Adrenal gland (tissue), 12 donors: Measurements from ENCODE around the gene TSPAN10. TPM values are rescaled to one million over a fixed set of nuclear protein-coding genes. Genes with fewer than 3 reads are reported as not detected.

Experiments
- DNase-seq, 7 donors: peaks; one replicate each; pipeline ENCODE4 v3.0.0-alpha.2; 2019 to 2020
- H3K27ac ChIP-seq, 5 donors: fragments of 200-600 bp; sonication (generic) in 4 of 5; 1 replicate in 3 of 5; 2 replicates in 2 of 5; pipeline versions ENCODE4 v1.5.1 to v1.8.0; 2016 to 2020; ENCODE audit warnings: mild to moderate bottlenecking in 1 of 5
- H3K27me3 ChIP-seq: fragments of 200-600 bp; 2 replicates; pipeline ENCODE4 v1.8.0; 2021
- H3K36me3 ChIP-seq, 2 donors: fragments of 200-600 bp; replicated peaks in 1 of 2; 1 replicate in 1 of 2; 2 replicates in 1 of 2; pipeline versions ENCODE4 v1.5.1 to v1.8.0; 2018 to 2022
- H3K4me1 ChIP-seq, 2 donors: fragments of 200-600 bp; replicated peaks in 1 of 2; 1 replicate in 1 of 2; 2 replicates in 1 of 2; pipeline versions ENCODE4 v1.5.1 to v1.8.0; 2018 to 2021
- H3K4me3 ChIP-seq, 4 donors: fragments of 200-600 bp; sonication (generic) in 3 of 4; one replicate each; pipeline ENCODE4 v1.5.1; 2016 to 2018
- H3K9me3 ChIP-seq, 3 donors: fragments of 200-600 bp; sonication (generic) in 1 of 3; replicated peaks in 1 of 3; 1 replicate in 2 of 3; 2 replicates in 1 of 3; pipeline versions ENCODE4 v1.5.1 to v1.8.0; 2016 to 2021
- POLR2A ChIP-seq, 2 donors: fragments of 450-650 bp; IDR thresholded peaks; one replicate each; pipeline ENCODE4 v1.6.1; 2017; ENCODE audit warnings: antibody characterized with exemption in 2 of 2, mild to moderate bottlenecking in 2 of 2, moderate library complexity in 1 of 2
- WGBS, 4 donors: extraction: QIAGEN DNeasy Blood & Tissue Kit in 2 of 4; methylation state at CpG; one replicate each; pipeline versions ENCODE4 v1.1.5 to v1.1.7; 2013 to 2017; 5-methylcytosine and 5-hydroxymethylcytosine counted together
- intact Hi-C, 2 donors: fragments of 100-400 bp; cut with DNase I; formaldehyde crosslinking; loops; one replicate each; pipeline versions ENCODE4 v1.14.1 to v1.15.0; 2022 to 2023
- polyA plus RNA-seq, 3 donors: library from polyadenylated mRNA; stranded (reverse); fragments of 200-250 nt in 2 of 3; fragments of 350-450 nt in 1 of 3; fragmentation: Illumina TruSeq in 1 of 3; extraction: RNeasy Lipid Tissue Mini Kit (QIAGEN cat#74804) in 1 of 3; gene quantifications; one replicate each; pipeline ENCODE4 v1.2.3, GENCODE V29; 2013 to 2014
- total RNA-seq, 9 donors: library from RNA; depleted of rRNA in 4 of 9; stranded (reverse); fragments of >200 nt in 4 of 9; fragments of 120-200 nt in 1 of 9; fragmentation: NEBNext Ultra II Directional in 1 of 9; extraction: Animal tissue kit (Norgen Biotek cat#: 25700) in 1 of 9; gene quantifications; one replicate each; pipeline versions ENCODE4 v1.1.0 to v1.2.4, GENCODE V29; 2013 to 2023
- TF ChIP-seq, protein P1 (sequence below), 6 experiments: fragments of 450-650 bp in 4 of 6; fragments of 200-600 bp in 2 of 6; sonication (generic) in 1 of 6; IDR thresholded peaks; 1 replicate in 5 of 6; 2 replicates in 1 of 6; pipeline versions ENCODE4 v1.5.1 to v1.8.0; 2016 to 2021; ENCODE audit warnings: antibody characterized with exemption in 6 of 6, mild to moderate bottlenecking in 2 of 6, moderate library complexity in 1 of 6
- donor health status: healthy with polysubstance abuse.
- donor health status: Bipolar disorder and iron deficiency.
- donor health status: DM: yes; HTN: yes; CAD: no.
- donor health status: DM: no; HTN: no; CAD: no.
- donor health status: DM: no; HTN: no; CAD: no.
- donor health status: DM: yes; HTN: yes; CAD: no.

TSPAN10 gene
- total and polyA plus RNA-seq, 12 donors: 0.18 to 5.9 (median 2.1) TPM

DNA sequence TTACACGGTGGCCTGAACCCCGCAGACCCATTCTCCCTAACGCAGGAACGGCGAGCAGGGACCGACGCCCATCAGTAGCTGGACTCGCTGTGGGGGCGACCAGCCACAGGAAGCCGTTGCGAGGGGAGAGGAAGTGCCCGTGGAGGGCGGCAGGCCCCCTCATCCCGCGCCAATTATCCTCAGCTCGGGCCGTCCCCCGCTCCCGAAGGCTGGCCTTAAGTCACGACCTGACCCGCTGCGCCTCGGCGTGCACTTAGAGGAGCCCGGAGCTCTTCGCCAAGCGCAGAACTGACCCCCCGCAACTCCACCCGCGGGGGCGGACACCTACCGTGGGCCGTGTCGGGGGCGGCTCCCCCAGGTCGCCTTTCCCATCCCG is 46.2 kb downstream of the TSPAN10 start:
- WGBS, 4 donors: 0 to 1% (median 0%) methylated on average over 5 to 37 of the region's 37 CpGs; no CpG with 5 or more reads in 1 of the 4 donors
- peaks cover 0 to 27% of the 10 kb centered on the region in 2 donors for H3K36me3 ChIP-seq
- intact Hi-C loops: no loop called here
- peaks cover 18 to 29% of the 10 kb centered on the region in 2 donors for H3K4me1 ChIP-seq
- no peak for TF ChIP-seq POLR2A (IDR thresholded peaks at IDR 0.05)
- TF ChIP-seq, protein P1, sequence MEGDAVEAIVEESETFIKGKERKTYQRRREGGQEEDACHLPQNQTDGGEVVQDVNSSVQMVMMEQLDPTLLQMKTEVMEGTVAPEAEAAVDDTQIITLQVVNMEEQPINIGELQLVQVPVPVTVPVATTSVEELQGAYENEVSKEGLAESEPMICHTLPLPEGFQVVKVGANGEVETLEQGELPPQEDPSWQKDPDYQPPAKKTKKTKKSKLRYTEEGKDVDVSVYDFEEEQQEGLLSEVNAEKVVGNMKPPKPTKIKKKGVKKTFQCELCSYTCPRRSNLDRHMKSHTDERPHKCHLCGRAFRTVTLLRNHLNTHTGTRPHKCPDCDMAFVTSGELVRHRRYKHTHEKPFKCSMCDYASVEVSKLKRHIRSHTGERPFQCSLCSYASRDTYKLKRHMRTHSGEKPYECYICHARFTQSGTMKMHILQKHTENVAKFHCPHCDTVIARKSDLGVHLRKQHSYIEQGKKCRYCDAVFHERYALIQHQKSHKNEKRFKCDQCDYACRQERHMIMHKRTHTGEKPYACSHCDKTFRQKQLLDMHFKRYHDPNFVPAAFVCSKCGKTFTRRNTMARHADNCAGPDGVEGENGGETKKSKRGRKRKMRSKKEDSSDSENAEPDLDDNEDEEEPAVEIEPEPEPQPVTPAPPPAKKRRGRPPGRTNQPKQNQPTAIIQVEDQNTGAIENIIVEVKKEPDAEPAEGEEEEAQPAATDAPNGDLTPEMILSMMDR (IDR thresholded peaks at IDR 0.05): no peak
- no peaks in the 10 kb centered on the region for H3K27me3 ChIP-seq
- peak overlapping the region in 4 of 5 donors; percentile 70 to 95 (median 78) for H3K27ac ChIP-seq
- DNase-seq: no peak
- no peaks in the 10 kb centered on the region for H3K9me3 ChIP-seq
- peak overlapping the region; percentile 22 to 94 (median 74) for H3K4me3 ChIP-seq

DNA sequence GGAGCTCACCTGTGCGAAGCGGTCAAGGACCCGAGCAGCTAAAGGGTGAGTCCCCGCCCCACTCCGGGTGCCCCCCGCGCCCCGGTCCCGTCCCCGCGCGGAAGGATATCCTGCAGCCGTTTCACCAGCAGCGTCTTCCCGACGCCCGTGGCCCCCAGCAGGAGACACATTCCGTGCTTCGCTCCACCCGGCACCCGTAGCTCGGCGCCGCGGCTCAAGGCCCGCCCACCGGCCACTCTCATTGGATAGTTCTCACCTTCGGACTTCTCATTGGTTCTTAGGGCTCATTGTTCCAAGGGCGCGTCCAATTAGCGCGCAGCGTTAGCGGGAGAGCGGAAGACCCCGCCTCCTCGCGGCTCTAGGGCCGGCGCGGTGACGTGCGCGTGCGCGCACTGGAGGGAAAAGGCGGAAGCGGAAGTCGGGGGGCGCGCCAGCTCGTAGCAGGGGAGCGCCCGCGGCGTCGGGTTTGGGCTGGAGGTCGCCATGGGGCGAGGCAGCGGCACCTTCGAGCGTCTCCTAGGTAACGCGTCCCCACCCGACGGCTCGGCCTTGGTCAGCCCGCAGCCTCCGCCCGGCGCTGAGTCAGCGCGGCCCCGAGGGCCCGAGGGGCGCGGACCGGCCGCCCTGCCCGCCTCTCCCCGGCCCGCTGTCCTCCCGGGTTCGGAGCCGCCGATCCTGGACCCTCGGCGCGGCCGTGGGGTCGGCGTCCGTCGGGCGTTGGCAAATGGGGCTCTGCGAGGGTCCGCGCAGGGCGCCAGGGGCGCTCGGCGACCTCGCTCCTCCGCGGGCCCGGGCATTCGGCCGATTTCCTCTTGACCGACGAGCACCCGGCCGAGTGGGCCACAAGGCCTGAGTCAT is 46.8 kb downstream of the TSPAN10 start, which contains the start of the genes ARL16 and HGS:
Gene ARL16 (minus strand): TSS at position 214 of the 858 bp plus-strand sequence. CDS start 44 bp downstream, at position 170.
Gene HGS (plus strand): TSS at position 428 of the 858 bp plus-strand sequence. CDS start 56 bp downstream, at position 484.
- Histone ChIP-seq H3K4me1 (peaks cover 18 to 29% of the 10 kb centered on the region in 2 donors), H3K36me3 (peaks cover 0 to 34% of the 10 kb centered on the region in 2 donors), H3K27me3 (no peaks in the 10 kb centered on the region), H3K9me3 (no peaks in the 10 kb centered on the region), H3K27ac (peak within 1 kb of the TSS; percentile 72 to 95 (median 88)), H3K4me3 (peak within 1 kb of the TSS; percentile 62 to 94 (median 76))
- intact Hi-C loops: no loop called here
- TF ChIP-seq POLR2A (IDR thresholded peaks at IDR 0.05): peak; percentile 52 to 65
- TF ChIP-seq, protein P1 (IDR thresholded peaks at IDR 0.05): no peak
- DNase-seq: peak; percentile 97 to 99 (median 98)
- WGBS, 4 donors: 0 to 1% (median 0%) methylated on average over 6 to 111 of the region's 112 CpGs; no CpG with 5 or more reads in 1 of the 4 donors

DNA sequence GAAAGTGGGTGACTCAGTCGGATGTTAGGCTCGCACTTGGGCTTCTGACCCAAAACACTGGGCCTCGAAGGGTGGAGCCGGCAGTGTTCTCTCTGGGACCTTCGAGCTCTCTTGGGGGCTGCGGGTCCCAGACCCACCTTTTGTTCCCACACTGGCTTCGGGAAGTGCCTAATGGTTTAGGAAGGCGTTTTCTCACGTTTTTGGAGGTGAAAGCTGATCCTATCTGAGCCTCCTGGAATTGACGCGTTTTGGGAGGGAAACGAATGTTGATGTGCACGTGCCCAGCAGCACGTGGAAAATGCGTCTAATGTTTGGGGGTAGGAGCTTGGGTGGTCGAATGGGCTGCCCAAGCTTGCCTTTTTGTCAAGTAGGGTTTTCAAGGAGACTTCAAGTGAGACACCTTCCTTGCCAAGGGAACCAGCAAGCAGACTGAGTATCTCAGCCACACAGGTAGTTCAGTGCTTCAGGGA is 47.5 kb downstream of the TSPAN10 start:
- no peaks in the 10 kb centered on the region for H3K9me3 ChIP-seq

More for the DNA sequence above, 47.5 kb downstream of the TSPAN10 start:
- peak overlapping the region; percentile 62 to 94 (median 76) for H3K4me3 ChIP-seq
- peak in 4 of 7 donors; percentile 72 to 81 (median 78) for DNase-seq
- peaks cover 18 to 29% of the 10 kb centered on the region in 2 donors for H3K4me1 ChIP-seq
- TF ChIP-seq POLR2A (IDR thresholded peaks at IDR 0.05): no peak
- TF ChIP-seq, protein P1 (IDR thresholded peaks at IDR 0.05): no peak
- no peaks in the 10 kb centered on the region for H3K27me3 ChIP-seq
- intact Hi-C loops: no loop called here
- H3K27ac ChIP-seq: peak overlapping the region; percentile 72 to 95 (median 88)
- peaks cover 0 to 40% of the 10 kb centered on the region in 2 donors for H3K36me3 ChIP-seq
- WGBS, 4 donors: 0 to 5% (median 2%) methylated on average over 8 to 16 of the region's 16 CpGs
